NCI-H446 (cell line): ENCODE results near the gene STAT4.

ENCODE experiments used
- DNase-seq, 2 experiments: peaks; one replicate each; lab custom pipeline; 2025; lab: John Stamatoyannopoulos, UW

Gene STAT4, protein sequence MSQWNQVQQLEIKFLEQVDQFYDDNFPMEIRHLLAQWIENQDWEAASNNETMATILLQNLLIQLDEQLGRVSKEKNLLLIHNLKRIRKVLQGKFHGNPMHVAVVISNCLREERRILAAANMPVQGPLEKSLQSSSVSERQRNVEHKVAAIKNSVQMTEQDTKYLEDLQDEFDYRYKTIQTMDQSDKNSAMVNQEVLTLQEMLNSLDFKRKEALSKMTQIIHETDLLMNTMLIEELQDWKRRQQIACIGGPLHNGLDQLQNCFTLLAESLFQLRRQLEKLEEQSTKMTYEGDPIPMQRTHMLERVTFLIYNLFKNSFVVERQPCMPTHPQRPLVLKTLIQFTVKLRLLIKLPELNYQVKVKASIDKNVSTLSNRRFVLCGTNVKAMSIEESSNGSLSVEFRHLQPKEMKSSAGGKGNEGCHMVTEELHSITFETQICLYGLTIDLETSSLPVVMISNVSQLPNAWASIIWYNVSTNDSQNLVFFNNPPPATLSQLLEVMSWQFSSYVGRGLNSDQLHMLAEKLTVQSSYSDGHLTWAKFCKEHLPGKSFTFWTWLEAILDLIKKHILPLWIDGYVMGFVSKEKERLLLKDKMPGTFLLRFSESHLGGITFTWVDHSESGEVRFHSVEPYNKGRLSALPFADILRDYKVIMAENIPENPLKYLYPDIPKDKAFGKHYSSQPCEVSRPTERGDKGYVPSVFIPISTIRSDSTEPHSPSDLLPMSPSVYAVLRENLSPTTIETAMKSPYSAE

DNA sequence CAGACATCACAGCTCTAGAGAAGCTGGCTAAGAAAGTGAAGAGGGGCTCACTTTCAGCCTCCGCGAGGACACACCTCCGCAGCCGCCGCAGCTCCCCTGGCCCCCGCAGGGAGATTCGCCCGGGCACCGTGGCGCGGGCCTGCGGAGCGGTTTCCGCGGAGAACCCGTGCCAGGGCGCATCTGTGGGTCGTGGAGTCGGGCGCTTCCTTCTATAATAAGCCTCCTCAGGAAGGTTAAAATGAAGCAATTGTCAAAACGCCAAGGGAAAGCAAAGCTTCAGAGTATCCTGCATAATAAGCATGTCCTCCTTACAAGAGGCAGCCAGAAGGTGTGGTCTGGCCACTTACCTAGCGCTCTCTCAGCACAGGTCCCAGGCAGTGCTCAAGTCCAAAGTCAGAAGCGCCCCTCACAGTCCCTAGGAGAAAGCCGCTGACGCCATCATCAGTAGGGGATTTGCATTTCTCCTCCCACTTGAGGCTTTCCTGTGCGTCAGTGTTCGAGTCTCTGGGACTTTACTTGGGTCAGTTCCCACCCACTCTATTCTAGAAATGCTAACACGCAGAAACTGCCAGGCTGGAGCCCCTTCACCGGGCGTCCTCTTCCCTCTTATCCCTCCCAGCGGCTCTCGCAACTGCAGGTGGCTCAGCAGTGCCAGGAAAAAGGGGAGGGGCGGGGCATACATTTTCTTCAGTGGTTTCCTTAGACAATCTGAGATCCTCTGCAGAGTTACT, at the start of gene STAT4:
STAT4 (minus strand) TSS at position 395 of the 731 bp plus-strand sequence. CDS start 2,791 bp downstream, outside the sequence.
- no peak for DNase-seq

DNA sequence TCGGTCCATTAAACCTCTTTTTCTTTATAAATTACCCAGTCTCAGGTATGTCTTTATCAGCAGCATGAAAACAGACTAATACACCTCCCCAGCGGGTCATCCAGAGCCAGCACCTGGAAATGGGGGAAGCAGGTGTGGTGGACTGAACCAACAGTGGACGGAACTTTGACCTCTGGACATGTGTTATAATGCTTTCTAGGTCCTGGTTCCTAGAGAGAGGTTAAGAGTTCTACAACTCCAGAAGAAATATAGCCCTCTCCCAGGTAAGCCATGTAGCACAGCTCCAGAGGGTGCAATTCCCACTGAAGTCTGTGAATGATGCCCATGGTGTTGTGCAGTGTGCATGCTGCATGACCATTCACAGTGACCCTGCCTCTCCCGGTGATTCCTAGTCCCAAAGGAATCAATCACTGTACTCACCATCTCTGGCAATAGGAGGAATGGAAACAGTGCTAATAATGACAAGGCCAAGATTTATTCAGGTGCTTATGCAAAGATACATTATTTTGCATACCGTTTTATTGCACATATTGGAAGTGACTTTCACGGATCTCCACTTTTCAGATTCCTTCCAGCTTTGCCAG, 49.2 kb upstream of the STAT4 start:
- DNase-seq, result no peak

DNA sequence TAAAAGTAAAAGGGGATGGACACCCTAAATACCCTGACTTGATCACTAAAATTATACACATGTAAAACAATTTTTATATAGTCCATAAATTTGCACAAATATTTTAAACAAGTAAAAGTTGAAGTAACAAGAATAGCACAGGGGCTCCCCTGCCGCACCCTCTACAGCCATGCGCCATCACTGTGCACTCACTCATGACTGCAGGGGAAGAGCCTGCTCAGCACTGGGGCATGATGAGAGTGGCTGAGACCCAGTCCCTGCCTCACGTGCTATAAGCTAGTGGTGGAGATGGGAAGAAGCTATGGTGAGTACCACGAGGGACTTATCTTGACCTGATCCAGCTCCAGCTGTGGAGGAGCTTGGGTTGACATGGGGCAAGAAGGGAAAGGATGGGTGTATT, 47.5 kb upstream of the STAT4 start:
- no peak for DNase-seq

DNA sequence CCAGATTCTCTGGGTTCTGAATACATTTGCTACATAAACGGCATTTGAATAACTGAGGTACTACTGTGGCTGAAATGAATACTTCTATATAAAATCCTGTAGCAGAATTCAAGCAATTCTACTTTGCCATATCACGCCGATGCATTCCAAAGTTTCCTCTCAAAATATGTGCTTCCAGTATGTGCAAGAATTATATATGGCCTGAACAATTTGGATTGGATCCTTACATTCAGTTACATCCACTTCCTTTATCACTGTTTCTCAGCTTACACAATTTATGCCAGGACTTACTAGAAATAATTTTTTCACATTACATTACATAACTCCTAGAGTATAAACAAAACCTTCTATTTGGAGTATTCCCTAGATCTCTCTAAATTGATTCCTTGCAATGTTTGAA, 46.3 kb upstream of the STAT4 start:
- DNase-seq, result no peak

DNA sequence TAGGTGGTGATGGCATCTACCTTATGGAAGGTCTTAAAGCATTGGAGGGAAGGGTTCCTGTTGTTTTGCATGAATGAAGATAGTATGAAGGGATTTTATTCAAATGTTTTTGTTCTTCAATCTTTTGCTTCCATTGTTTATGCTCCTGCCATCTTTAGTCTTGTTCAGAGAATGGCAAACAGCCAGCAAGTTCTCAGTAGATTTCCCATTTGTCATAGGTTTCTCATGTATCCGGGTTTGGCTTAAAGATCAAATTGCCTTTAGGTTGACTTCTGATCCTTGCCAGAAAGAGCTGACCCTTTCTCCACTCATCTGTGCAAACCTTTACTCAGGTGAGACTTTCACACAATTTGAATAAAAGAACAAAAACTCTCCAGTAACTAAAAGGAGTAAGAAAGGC, 44.2 kb upstream of the STAT4 start:
- no peak for DNase-seq

DNA sequence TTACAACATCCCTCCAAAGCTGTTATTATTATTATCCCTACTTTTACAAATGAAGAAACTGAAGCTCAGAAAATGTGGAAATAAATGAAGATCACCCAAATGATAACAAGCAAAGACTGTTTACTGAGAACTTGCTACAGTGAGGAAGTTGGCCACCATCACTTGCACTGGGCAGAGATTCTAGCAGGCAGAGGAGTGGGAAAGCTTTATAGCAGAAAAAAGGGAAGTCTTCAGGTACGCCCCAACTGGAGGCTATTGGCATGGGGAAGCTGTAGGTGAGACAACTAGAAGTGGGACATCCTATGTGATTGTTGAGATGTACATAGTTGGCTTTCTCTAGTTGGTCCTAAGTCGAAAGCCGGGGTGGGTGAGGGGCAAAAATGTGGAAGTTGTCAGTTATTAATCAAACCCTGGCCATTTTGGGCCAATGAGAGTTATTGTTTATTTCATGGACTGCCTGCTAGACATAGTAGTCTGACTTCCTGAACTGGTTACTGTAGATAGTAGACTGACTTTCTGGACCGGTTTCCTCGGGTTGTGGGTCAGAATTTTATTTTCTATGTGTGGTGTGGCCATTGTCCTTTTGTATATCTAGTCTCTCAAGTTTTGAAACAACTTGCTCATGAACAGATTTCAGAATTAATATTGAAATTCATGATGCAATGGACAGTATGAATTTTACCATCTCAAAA, 40.2 kb upstream of the STAT4 start:
- no peak for DNase-seq

DNA sequence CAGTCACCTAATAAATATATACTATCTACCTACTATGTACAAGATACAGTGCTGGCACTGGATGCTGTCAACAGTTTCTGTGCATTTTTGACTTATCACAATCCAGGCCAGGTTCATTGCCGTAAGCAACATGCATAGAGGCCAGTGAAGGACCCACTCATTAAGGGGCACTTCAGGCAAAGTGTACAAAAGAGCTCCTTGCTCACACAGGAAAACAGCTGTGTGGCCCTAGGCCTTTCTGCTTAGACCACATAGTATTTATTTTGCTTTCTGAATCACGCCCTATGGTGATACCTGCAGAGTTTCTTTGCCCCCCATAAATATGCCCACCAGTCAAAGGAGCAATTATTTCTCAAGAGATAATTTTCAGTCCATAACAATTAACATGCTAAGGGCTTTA, 39.6 kb upstream of the STAT4 start:
- DNase-seq, result no peak

- no peak for DNase-seq
These were observed 38.4 kb upstream of the STAT4 start for GRCh38 chr2:191189112-191189635.

- DNase-seq, result no peak
These were observed 37.8 kb upstream of the STAT4 start for GRCh38 chr2:191188550-191189093.

DNA sequence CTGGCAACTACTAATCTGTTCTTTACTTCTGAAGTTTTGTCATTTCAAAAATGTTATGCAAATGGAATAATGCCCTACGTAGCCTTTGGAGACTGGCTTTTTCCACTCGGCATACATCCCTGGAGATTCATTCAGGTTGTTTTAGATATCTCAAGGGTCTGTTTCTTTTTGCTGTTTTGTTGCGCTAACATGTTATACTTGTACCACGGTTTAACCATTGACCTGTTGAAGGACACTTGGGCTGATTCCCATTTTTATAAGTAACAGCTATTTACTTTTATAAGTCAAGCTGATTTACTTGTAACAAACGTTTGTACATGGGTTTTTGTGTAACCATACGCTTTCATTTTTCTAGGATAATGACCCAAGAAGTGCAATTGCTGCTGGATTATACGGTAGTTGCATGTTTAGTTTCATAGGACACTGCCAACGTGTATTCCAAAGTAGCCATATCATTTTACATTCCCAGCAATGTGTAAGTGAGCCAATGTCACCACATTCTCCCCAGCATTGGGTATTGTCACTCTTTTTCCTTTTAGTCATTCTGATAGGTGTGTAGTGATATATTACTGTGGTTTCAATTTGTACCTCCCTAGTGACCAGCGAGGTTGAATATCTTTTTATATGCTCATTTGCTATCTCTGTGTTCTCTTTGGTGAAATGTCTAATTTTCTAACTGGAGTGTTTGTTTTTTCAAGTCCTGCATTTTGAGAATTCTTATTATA, 36.5 kb upstream of the STAT4 start:
- DNase-seq, result no peak

GRCh38 chr2:191184457-191184856, 33.7 kb upstream of the STAT4 start:
- no peak for DNase-seq

- DNase-seq, result no peak
These were observed 32.7 kb upstream of the STAT4 start for GRCh38 chr2:191183516-191183915.

DNA sequence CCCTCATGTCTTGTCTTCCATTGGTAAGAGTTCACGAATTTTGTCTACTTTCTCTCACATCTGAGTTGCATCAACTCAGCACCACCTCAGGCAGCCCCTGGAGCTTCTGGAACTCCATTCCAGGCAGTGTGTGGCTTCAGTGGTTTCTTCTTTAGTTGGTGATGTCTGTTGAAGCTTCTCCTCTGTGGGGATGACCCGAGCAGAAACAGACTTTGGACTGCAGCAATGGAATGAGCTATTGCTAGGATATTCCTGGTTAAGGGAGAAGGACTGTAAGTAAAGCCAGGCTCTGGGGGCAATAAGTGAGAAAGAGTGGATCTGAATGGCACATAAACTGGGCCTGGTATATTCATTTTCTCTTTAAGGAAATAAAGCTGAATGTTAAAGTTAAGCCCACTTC, 32.3 kb upstream of the STAT4 start:
- DNase-seq, result no peak

- peak in 1 of 2 experiments; percentile 11 for DNase-seq
These were observed 29.9 kb upstream of the STAT4 start for GRCh38 chr2:191180713-191181112.

- DNase-seq, result no peak
These were observed 29.5 kb upstream of the STAT4 start for GRCh38 chr2:191180276-191180675.

DNA sequence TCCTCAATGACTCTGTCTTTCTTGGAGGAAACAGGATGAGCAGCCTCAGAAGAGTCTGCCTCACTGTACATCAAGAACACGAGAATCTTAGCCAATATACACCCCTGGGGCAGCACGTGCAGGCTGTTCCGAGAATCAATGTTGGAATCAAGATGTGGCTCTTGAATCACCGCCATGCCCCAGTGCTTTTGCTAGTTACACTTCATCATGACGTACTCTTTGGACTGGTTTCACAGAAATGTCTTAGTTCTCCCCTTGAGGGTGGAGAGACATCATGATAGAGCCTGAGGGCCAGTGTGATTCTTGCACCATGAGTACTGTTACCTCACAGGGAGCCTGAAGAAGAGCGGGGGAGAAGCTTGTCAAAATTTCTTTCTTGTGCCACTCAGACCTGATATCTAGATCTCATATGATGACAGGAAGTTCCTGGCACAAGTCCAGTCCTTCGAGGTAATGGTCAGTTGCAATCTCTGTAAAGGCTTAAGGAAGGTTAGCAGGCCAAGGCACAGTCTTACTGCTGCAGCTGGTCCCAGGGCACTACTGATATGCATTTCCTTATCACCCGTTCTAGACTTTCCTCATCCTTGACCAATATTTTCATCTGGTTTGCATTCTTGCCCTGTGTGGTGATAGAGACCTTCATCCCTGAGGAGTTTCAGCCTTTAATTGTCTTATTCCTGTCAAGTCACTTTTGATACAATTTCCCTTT, 28.2 kb upstream of the STAT4 start:
- no peak for DNase-seq

GRCh38 chr2:191177751-191178736, 27.2 kb upstream of the STAT4 start:
- no peak for DNase-seq

DNA sequence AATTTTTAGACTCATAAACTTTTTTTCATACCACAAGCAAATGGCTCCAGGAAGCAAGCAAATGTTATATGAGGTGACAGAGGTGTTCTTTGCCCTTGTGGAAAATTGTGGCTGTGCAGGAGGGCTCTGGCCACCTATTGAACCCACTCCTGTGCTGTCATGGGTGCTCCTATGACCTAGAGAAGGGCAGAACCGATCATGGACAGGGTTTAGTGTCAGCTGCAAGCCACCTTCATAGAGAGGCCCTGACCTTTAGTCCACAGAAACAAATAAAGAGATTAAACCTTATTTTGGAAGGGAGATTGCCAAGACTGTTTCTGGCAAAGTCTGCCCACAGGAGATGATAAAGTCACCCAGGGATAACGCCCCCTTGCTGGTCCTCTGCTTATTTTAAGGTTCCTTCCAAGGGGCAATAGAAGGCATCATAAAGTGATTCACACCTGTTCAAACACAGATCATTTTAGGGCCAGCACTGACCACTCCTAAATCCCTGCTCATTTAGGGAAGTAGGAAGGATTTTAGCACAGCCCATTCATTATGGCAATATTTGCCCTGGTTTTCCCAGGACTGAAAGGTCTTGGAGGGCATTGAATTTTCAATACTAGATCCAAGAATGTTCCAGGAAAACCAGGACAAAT, 26.1 kb upstream of the STAT4 start:
- DNase-seq, result no peak
